ENCODE measurements around the gene SGMS1.
"Not testable (repeated sequence)": the region's sequence is repeated elsewhere in the genome, so short reads cannot be mapped to it uniquely, and the experiment has no call there.

The SGMS1 gene

DNA sequence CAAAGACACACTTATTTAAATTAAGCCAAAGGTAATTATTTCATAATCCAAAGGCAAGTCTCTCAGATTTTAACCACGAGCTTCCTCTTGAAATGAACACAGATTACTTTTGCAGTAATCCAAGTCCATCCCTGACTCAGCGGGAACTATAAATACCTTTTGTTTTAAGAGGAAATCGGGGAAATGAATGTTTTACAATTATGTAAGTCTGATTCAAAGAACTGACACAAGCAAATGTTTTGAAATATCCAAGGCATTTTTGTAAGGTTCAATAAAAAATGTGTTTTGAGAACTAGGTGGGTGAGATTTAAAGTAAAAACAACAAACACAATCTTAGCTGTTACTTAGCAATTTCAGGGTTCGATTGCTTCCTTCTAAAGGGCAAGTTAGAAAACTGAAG lies 192.6 kb downstream of the SGMS1 start:
- DNase-seq: no peak

DNA sequence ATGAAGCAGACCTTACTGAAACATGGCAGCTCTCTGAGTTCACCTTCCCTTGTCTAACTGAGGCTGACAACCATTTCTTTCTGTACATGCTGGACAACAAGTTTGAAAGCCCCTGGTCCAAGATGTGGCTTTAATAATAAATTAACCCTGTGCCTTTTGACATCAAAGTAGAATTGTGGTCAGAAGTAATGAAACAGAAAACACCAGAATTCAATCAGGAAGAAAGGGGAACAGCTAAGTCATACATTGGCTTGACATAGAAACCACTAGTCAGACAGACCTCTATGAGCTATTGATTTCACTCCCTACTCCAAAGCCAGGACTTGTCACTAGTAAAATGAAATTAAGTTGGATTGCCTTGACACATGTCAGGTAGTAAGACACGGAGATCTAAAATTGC lies 197.3 kb downstream of the SGMS1 start:
- no peak for DNase-seq

DNA sequence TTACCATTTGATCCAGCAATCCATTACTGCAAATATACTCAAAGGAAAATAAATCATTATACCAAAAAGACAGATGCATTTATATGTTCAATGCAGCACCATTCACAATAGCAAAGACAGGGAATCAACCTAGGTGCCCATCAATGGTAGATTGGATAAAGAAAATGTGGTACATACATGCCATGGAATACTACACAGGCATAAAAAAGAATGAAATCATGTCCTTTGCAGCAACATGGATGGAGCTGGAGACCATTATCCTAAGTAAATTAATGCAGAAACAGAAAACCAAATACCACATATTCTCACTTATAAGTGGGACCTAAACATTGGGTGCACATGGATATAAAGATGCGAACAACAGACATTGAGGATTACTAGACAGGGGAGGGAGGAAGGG lies 198.5 kb downstream of the SGMS1 start:
- DNase-seq: not testable (repeated sequence)

DNA sequence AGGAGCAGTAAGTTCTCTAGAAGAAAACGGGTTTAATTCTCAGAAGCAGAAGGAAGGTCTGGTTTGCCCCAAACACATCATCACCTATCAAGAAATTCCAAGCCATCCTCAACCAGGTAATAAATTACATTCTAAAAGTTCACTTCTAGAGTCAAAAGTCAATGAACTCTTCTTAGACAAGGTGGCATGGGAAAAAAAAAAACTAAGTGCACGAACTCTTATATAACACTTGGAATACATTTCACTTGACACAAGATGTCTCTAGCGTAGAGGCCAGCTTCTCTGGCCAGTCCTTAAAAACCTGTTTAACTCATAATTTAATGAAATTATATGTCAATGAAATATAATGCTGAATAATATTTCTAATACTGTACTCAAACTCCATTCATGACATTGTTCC lies 200.3 kb downstream of the SGMS1 start:
- DNase-seq: no peak

DNA sequence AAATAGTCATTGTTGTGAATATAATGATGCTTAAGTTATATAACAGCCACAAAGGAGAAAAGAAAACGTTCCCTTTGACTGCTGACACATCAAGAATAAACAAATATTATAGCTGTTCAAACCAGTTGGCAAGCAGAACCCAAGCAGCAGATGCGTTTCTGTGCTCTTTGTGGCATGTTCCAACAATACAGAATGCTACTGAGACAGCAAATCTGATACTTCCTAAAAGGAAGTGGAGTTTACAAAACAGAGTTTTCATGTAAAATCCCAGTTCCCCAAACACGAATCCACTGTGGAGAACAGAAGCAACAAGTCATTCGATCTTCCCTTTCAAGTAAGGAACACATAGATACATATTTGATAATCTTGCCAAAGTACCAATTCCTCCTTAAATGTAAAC lies 201.5 kb downstream of the SGMS1 start:
- DNase-seq: peak in 7 of 56 donors; percentile 6 to 27 (median 8)

DNA sequence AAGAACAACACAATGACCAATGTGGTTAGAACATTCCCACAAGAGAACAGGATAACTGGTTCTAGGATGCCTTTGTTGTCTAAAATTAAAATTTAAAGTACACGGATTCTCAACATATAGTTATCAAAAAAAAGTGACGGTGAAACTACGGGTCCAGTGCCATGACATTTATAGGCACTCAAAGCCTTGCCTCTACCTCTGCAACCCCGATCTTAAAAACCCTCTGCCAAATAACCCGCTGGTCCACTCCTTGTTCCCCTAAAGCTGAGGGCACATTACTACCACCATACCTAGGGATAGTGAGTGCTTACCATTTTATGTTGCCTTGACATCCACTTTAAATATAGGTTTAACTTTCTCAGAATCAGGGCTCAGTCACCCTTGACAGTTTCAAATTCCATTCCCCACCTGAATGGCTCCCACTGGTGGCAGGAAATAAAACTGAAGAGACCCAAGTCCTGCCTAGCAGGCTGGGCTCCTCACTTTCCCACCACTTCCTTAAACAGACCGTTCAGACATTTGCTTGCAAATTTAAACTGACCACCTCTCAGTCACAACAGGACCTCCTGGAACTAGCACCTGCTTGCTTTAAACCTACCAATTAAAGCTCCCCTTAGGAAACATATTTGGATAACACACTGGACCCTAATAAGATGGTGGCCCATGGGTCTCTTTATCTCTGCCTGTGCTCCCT lies 202.6 kb downstream of the SGMS1 start:
- DNase-seq: peak in 13 of 56 donors; percentile 11 to 46 (median 20)

DNA sequence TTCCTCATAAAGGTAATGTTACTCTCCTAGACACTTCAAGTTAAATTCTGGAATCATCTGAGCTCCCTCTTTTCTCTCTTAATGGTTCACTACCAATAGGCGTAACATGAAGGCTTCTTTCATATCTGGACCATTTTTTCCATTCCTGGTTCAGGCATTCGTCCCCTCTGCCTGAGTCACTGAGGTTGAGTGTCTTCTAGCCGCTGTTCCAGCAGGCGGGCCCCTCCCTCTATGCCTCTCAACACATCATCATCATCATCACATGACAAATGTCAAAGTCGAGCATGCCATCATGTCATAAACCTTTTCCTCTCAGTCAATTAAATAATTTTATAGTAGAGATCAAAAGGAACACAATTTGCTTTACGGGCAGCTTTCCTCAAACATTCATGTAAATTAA lies 203.6 kb downstream of the SGMS1 start:
- DNase-seq: no peak

DNA sequence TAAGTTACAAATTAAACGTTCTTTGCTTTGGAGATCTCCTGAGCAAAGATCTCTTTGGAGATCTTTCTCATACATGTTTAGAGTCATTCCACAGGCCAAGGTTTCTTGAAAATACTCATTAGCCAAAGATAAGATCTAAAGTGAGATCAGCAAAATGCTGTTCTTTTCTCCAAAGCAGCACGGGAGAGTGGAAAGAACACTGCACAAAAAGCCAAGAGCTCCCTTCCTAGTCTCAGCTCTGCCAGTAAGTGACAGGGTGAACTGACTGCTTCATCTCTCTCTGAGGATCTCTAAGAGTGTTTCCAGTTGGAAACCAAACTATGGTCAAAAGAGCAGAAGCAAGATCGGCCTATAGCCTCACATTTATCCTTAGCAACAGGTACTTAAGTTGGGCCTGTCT lies 204.0 kb downstream of the SGMS1 start:
- DNase-seq: no peak

DNA sequence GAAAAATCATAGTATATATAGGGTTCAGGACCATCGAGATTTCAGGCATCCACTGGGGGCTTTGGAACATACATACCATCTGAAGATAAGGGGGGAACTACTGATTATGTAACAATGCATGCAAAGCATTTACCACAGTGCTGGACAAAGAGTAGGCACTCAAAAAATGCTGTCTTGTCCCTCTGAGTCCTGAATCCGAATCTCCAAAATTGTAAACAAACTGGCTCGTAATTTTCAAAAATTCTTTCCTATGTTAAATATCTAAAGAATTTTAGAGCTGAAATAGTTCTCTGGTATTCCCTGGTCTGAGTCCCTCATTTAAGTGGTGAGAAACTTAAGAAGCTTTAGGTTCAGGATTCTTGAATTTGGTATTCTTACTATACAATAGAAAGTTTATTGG lies 204.7 kb downstream of the SGMS1 start:
- no peak for DNase-seq

DNA sequence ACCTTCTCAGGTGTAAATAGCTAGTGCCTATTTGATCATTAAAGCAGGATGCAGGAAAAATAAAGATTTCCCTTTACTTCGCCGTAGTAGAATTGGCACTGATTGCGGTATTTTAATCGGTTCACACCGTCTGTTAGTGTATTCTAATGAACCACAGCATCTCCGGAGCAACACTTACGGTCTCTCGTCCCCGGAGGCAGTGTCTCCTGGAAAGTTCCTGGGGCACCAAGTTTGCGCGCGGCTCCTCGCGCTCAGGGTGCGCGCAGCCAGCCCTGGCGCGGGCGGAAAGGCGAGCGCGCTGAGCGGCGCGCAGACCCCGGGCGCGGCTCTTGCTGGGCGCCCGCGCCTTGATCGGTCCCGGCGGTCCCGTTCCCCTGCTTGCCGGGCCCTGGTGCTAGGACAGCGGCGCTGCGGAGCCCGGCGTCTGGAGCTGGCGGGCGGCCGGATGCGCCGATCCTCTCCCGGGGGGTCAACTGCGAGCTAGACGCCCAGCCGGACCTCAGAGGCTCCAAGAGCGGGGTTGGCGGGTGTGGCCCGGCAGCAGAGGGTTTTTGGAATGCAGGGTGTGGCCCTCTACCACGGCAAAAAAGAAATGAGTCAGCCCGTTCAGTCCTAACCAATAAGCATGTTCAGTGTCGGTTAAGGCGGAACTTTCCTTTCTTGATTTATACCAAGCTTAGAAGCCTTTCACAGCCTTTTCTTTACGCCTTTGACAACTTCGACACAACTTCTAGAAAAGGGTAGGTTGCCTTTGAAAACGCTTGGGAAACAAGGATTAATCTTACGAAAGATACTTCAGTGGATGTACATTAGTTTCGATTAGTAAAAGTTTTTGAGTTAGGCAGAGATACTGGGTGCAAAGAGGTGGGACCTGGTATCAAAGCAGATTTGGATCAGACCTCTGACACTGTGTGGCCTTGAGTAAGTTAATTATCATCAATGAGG lies 205.6 kb downstream of the SGMS1 start:
- peak in 35 of 56 donors; percentile 15 to 71 (median 40) for DNase-seq

DNA sequence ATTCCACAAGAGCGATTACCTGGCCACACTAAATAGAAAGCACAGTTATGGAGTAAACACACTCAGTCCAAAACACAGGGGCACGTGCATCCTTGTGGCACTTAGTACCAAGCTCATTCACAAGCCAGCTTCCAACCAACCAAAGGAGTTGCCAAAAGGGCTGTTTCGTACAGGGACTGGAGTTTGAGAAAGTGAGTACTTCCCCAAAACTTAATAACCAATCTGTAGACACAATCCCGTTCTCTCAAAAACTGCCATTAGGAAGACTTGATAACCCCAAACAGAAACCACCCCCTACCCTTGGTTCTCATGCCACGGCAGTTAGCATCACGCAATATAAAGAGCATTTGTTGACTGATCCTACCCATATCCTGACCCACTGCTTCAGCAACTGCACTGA lies 206.3 kb downstream of the SGMS1 start:
- peak in 15 of 56 donors; percentile 13 to 59 (median 35) for DNase-seq

DNA sequence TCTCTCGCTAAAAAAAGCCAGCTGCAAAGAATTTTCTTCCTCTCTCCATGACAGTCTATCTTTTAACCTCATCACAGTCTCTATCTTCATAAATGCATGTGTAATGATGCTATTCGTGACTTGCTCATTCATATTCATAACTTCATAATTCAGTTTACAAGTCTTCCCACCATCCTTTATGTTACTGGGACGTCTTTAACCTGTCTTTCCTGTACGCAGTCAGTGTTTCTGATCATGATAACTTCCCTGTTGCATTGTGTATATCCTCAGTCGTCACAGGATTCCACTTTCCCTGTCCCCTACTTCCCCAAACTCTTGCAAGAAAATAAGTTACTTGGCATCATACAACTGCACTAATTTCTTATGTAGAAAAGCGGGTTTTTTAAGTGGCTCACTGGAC lies 206.9 kb downstream of the SGMS1 start:
- DNase-seq: no peak

DNA sequence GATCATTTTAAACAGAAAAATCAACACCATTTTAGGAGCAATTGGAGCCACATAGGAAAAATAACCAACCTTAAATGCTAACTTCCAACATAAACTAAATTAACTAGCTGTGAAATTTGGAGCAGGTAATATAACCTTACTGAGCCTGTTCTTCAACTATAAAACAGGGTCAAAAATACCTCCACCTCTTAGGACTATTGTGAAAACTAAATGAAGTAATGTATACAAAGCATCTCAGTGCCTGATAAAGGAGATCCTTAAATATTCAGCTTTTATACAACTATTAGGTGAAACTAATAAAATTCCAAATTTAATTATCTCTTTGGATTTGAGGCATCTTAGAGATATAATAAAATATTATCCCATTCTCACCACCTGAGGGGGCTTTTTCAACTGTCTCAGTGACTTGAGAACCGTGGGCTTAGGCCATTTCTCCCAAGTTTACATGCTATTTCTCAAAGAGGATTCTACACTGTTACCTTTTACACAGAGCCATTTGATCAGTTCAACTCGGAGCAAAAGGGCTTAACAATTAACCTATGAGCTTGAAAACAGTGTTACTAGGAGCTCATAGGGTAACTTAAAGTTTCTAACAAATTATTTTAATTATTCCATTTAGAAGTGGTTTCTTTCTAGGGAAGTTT lies 207.5 kb downstream of the SGMS1 start:
- DNase-seq: no peak

DNA sequence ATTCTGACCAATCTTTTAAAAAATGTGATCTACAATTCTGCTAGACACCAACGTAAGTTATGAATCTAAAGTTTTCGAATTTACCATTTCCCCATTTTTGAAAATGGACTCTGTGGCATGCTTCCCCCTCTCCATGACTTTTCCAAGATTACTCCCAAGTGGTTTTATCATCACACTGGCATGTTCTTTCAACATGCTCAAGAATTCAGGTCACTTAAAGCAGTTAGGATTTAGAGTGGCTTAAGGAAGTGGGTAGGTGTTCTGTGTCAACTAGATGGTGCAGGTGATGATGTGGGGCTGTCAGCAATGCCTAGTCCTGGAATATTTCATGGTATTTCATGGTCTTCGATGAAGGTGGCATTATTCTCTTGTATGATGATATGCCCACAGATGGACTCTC lies 208.5 kb downstream of the SGMS1 start:
- DNase-seq: no peak

DNA sequence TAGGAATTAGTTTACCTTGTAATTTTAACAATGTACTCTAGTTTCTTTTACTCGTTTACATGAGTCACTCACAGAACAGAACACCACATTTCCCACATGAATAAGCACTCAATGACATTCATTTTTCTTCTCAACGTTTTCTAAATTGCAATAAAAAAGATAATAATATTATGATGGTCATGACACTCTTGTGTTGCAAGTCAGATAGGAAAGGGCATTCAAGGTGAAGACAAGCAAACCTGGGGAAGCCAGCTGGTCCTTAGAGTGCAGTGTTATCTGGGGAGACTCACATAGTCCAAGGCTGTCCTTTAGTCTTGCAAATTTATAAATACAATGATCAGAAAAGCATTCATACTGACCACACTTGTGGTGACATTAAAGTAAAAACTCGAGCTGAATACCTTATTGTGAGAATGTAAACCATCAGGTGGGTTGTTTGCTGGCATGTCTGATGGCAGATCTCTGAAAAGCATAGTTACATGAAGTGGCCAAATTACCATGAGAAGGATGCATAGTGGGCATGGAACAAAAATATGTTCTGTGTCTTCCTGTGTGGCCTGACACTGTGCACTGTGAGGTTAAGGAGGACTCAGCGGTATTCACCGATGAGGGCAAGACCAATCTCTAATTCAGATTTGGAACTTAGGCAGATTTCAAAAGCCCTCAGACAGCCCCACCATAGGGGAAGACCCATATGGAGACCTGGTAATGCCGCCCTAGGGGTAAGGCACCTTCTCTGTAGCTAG lies 213.5 kb downstream of the SGMS1 start:
- DNase-seq: no peak

DNA sequence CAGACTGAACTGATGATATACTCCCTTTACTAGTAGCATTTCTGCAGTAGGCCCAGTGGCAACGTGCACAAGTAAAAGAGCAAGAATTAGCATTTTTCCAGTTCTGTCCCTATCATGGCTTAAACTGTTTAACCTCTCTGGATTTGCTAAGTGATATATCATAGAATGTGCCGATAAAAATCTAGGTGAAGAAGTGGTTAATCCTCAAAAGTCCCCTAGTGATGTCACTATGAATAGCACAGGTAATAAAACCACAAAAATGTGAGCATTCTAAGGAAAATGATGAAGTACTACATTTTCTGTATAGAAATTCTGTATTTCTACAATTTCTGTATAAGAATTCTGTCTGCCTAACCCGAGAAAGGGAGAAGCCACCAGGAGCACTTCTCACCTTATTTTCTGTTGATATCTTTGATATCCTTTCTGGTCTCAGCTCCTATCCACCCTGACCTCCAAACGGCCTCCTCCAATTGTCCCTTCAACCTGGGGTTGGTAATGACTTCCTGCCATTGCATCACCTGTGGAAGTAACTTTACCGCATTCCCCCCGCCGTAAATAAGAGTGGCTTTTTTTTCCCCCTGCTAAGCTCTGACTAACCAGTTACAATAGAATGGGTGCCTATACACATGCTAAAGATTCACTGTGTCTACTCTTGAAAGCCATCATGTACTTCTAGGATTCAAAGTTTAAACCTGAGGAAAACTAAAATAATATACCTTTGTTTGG lies 216.5 kb downstream of the SGMS1 start:
- no peak for DNase-seq

DNA sequence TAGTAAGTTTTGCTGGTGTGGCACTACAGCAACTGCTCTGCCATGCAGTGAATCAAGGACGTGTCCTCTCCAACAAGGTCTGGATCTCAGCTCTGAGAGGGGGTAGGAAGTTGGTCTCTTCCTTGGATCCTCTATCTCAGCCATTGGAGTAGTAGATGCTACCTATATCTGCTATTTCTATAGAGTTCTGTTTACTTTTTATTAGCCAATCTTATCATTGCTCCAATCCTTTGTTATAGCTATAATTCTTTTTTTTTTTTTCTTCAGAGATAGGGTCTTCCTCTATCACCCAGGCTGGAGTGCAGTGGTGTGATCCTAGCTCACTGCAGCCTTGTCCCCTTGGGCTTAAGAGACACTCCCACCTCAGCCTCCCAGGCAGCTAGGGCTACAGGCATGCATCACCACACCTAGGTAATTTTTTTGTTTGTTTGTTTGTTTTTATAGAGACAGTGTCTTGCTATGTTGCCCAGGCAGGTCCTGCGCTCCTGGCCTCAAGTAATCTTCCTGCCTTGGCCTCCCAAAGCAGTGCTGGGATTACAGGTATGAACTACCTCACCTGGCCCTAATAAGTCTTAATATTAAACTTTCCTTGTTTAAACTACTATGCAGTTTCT lies 217.2 kb downstream of the SGMS1 start:
- DNase-seq: no peak

DNA sequence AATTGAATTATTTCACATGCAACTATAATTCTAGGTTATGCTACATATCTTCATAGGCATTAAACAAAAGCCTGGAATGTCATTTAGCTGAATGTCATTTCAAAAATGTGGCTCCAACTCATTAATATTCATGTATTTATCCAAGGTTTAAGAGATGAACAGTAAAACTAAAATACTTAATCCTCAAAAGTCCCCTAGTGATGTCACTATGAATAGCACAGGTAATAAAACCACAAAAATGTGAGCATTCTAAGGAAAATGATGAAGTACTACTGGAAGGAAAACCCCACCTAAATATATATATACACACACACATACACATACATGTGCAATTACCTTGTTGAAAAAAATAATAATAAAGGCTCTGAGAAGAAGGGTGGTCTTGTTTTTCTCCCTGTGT lies 218.0 kb downstream of the SGMS1 start:
- no peak for DNase-seq

DNA sequence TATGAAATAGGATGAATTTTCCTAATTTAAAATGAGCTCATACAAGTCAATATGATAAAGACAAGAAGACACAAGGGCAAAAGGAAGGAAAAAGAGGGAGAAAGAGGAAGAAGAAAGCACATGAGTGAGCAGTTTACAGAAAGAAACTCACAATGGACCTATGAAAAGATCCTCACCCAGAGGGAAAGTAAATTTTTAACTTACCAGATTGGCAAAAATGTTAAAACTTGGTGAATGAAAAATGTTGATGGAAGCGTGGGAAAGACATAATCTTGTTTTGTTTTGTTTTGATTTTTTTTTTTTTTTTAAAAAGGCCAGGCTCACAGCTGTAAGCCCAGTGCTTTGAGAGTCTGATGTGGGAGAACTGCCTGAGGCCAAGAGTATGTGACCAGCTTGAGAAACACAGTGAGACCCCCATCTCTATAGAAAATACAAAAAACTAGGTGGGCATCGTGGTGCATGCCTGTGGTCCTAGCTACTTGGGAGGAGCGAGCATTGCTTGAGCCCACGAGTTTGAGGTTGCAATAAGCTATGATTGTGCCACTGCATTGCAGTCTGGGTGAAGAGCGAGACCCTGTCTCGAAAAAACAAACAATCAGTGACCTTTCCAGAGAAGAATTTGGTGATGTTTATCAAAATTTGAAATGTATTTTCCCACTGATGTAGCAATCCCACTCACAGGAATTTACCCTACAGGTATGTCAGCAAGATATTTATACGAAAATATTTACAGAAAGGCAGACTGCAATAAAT lies 219.6 kb downstream of the SGMS1 start:
- DNase-seq: no peak

DNA sequence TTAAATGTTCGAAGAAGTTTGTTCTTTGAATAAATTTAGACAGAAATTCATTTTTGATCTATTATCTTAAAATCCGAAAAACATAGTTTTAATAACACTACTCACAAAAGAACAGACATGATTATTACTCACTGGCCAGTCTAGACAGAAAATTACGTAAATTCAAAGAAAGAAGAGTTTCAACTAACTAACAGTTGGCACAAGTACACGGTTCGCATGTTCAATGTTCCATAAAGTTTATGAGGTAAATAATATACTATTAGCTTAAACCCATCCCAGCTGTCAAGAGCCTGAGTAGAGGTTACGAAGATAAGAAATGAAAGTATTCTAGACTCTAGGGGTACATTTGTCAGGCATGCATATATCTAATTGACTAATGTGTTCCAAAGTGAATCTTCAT lies 220.7 kb downstream of the SGMS1 start:
- DNase-seq: no peak
